Esophagus muscularis mucosa (tissue), 4 donors: ENCODE data around the gene CIAO1. TPM values are rescaled to one million over a fixed set of nuclear protein-coding genes. Genes with fewer than 3 reads are reported as not detected.

Experiments used
- DNase-seq: peaks from one replicate; pipeline ENCODE4 v3.0.0-alpha.2; 2017; ENCODE audit errors: extremely low spot score
- H3K27ac ChIP-seq, 4 donors: fragments of 200-600 bp; sonication (generic); replicated peaks in 1 of 4; 1 replicate in 3 of 4; 2 replicates in 1 of 4; pipeline ENCODE4 v1.5.1; 2016 to 2019; ENCODE audit warnings: mild to moderate bottlenecking in 1 of 4
- H3K27me3 ChIP-seq, 4 donors: fragments of 200-600 bp; sonication (generic); one replicate each; pipeline versions ENCODE4 v1.5.1 to v1.6.0; 2016 to 2019
- H3K36me3 ChIP-seq, 4 donors: fragments of 200-600 bp; sonication (generic); one replicate each; pipeline ENCODE4 v1.5.1; 2016 to 2019
- H3K4me1 ChIP-seq, 4 donors: fragments of 200-600 bp; sonication (generic); one replicate each; pipeline ENCODE4 v1.5.1; 2016 to 2019
- H3K4me3 ChIP-seq, 4 donors: fragments of 200-600 bp; sonication (generic); 1 replicate in 2 of 4; 2 replicates in 2 of 4; pipeline ENCODE4 v1.5.1; 2016 to 2019; ENCODE audit warnings: mild to moderate bottlenecking in 4 of 4, moderate library complexity in 1 of 4
- H3K9me3 ChIP-seq, 4 donors: fragments of 200-600 bp; sonication (generic); 1 replicate in 3 of 4; 2 replicates in 1 of 4; pipeline ENCODE4 v1.5.1; 2016 to 2019
- CTCF ChIP-seq, 3 experiments: fragments of 200-600 bp in 2 of 3; fragments of 450-650 bp in 1 of 3; sonication (generic) in 2 of 3; IDR thresholded peaks; one replicate each; pipeline ENCODE4 v1.5.1; 2017 to 2019; ENCODE audit warnings: antibody characterized with exemption in 3 of 3, mild to moderate bottlenecking in 2 of 3, moderate library complexity in 1 of 3
- EP300 ChIP-seq: sonication (generic); formaldehyde crosslinking; IDR thresholded peaks from one replicate; pipeline ENCODE4 v1.6.1; 2017; ENCODE audit warnings: antibody characterized with exemption
- POLR2A ChIP-seq: fragments of 450-650 bp; IDR thresholded peaks from one replicate; pipeline ENCODE4 v1.6.1; 2017; ENCODE audit warnings: antibody characterized with exemption, moderate library complexity, mild to moderate bottlenecking, low read depth
- POLR2AphosphoS5 ChIP-seq, 2 donors: sonication (generic); formaldehyde crosslinking; IDR thresholded peaks; one replicate each; pipeline ENCODE4 v1.6.1; 2017; ENCODE audit warnings: antibody characterized with exemption in 2 of 2
- WGBS: methylation state at CpG from one replicate; pipeline ENCODE4 v1.1.5; 2018; 5-methylcytosine and 5-hydroxymethylcytosine counted together
- intact Hi-C: fragments of 100-400 bp; cut with DNase I; formaldehyde crosslinking; loops from one replicate; pipeline ENCODE4 v1.15.1; 2023
- total RNA-seq, 4 donors: library from RNA; depleted of rRNA; stranded (reverse); fragments of >200 nt; gene quantifications; one replicate each; pipeline versions ENCODE4 v1.1.0 to v1.2.1, GENCODE V29; 2016

The CIAO1 gene
- total RNA-seq, 4 donors from 2014 or later = 76.4 to 101 (median 92.5) TPM

- intact Hi-C loops = loop anchor here (5.0 kb wide), 1 partner anchor 111 kb away; the partner anchor contains the start of gene DUSP2
- WGBS = 74% methylated on average over 7 of the region's 7 CpGs
- Histone ChIP-seq H3K36me3 (peaks cover 22 to 70% (median 43%) of the 10 kb centered on the region in 4 donors), H3K4me1 (peaks cover 90 to 98% (median 92%) of the 10 kb centered on the region in 4 donors), H3K27me3 (no peaks in the 10 kb centered on the region), H3K27ac (peak overlapping the region; percentile 79 to 85 (median 81)), H3K9me3 (no peaks in the 10 kb centered on the region), H3K4me3 (no peak overlapping the region)
- no peak for TF ChIP-seq POLR2A
- no peak for DNase-seq
Measured at GRCh38 chr2:96258166-96259022, 7.6 kb upstream of the CIAO1 start.

GRCh38 chr2:96259497-96259921 is 6.5 kb upstream of the CIAO1 start:
- no peaks in the 10 kb centered on the region for H3K9me3 ChIP-seq
- DNase-seq = no peak
- peaks cover 91 to 99% (median 92%) of the 10 kb centered on the region in 4 donors for H3K4me1 ChIP-seq
- H3K27me3 ChIP-seq = no peaks in the 10 kb centered on the region
- WGBS = 90% methylated on average over 2 of the region's 5 CpGs
- H3K36me3 ChIP-seq = peaks cover 10 to 66% (median 35%) of the 10 kb centered on the region in 4 donors
- TF ChIP-seq POLR2A (no peak), EP300 (no peak), POLR2AphosphoS5 (IDR thresholded peaks at IDR 0.05) (no peak), CTCF (IDR thresholded peaks at IDR 0.05) (no peak)
- H3K27ac ChIP-seq = peak overlapping the region; percentile 79 to 85 (median 81)
- intact Hi-C loops = loop anchor here (5.0 kb wide), 1 partner anchor 112 kb away; the partner anchor contains the start of gene DUSP2
- peak overlapping the region in 1 of 4 donors; percentile 15 for H3K4me3 ChIP-seq

- Histone ChIP-seq H3K9me3 (no peaks in the 10 kb centered on the region), H3K4me1 (peaks cover 82 to 93% (median 88%) of the 10 kb centered on the region in 4 donors), H3K27me3 (no peaks in the 10 kb centered on the region), H3K4me3 (peak overlapping the region; percentile 4 to 27 (median 17)), H3K27ac (peak overlapping the region; percentile 79 to 85 (median 81)), H3K36me3 (peaks cover 7 to 55% (median 24%) of the 10 kb centered on the region in 4 donors)
- TF ChIP-seq POLR2AphosphoS5 (IDR thresholded peaks at IDR 0.05) (peak; percentile 55 to 71), CTCF (IDR thresholded peaks at IDR 0.05) (peak in 2 of 3 experiments; percentile 30 to 48), POLR2A (no peak)
- 36% methylated on average over 10 of the region's 10 CpGs for WGBS
- no peak for DNase-seq
- intact Hi-C loops = loop anchor here (10.0 kb wide), 1 partner anchor 74 kb away; the partner anchor contains the start of gene NCAPH
Measured at GRCh38 chr2:96260387-96261260, 5.4 kb upstream of the CIAO1 start.

GRCh38 chr2:96261328-96262003 is 4.6 kb upstream of the CIAO1 start:
- DNase-seq = no peak
- Histone ChIP-seq H3K36me3 (peaks cover 0 to 46% (median 17%) of the 10 kb centered on the region in 4 donors), H3K9me3 (no peaks in the 10 kb centered on the region), H3K4me3 (no peak overlapping the region), H3K4me1 (peaks cover 75 to 87% (median 86%) of the 10 kb centered on the region in 4 donors), H3K27me3 (no peaks in the 10 kb centered on the region), H3K27ac (peak overlapping the region; percentile 79 to 85 (median 81))
- intact Hi-C loops = loop anchor here (10.0 kb wide), 1 partner anchor 73 kb away; the partner anchor contains the start of gene NCAPH
- no peak for TF ChIP-seq CTCF (IDR thresholded peaks at IDR 0.05)
- TF ChIP-seq EP300 = no peak
- TF ChIP-seq POLR2AphosphoS5 (IDR thresholded peaks at IDR 0.05) = no peak
- no peak for TF ChIP-seq POLR2A
- WGBS = 80% methylated on average over 6 of the region's 6 CpGs
